LNCaP clone FGC (cell line): ENCODE measurements around the gene FER.

Experiments
- DNase-seq: peaks from one replicate; pipeline ENCODE4 v3.0.0-alpha.2; 2011; ENCODE audit warnings: low read depth
- H3K4me3 ChIP-seq: 2 replicates; pipeline ENCODE4 v1.5.1; 2011; ENCODE audit warnings: mild to moderate bottlenecking, low read depth, low read length, control low read depth
- TF ChIP-seq, protein P1 (sequence below): IDR thresholded peaks from 2 replicates; pipeline ENCODE4 v1.5.1; 2012; ENCODE audit warnings: mild to moderate bottlenecking; ENCODE audit not compliant: control insufficient read depth, insufficient read depth; ENCODE audit errors: extremely low read depth

The FER gene

DNA sequence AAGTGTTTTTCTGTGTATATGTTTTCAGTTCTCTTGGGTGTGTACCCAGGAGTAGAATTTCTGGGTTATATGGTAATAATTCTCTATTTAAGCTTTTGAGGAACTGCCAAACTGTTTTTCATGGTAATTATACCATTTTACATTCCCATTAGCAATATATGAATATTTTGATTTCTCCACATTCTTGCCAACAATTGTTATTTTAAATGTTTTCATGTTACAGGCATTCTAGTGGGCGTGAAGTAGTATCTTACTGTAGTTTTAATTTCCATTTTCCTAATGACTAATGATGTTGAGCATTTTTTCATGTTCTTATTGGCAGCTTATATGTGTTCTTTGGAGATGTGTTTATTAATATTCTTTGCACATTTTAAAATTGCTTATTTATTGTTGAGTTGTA, 199.5 kb downstream of the FER start:
- no peak for DNase-seq
- H3K4me3 ChIP-seq, result no peak overlapping the region
- TF ChIP-seq, protein P1, sequence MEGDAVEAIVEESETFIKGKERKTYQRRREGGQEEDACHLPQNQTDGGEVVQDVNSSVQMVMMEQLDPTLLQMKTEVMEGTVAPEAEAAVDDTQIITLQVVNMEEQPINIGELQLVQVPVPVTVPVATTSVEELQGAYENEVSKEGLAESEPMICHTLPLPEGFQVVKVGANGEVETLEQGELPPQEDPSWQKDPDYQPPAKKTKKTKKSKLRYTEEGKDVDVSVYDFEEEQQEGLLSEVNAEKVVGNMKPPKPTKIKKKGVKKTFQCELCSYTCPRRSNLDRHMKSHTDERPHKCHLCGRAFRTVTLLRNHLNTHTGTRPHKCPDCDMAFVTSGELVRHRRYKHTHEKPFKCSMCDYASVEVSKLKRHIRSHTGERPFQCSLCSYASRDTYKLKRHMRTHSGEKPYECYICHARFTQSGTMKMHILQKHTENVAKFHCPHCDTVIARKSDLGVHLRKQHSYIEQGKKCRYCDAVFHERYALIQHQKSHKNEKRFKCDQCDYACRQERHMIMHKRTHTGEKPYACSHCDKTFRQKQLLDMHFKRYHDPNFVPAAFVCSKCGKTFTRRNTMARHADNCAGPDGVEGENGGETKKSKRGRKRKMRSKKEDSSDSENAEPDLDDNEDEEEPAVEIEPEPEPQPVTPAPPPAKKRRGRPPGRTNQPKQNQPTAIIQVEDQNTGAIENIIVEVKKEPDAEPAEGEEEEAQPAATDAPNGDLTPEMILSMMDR, result no peak

DNA sequence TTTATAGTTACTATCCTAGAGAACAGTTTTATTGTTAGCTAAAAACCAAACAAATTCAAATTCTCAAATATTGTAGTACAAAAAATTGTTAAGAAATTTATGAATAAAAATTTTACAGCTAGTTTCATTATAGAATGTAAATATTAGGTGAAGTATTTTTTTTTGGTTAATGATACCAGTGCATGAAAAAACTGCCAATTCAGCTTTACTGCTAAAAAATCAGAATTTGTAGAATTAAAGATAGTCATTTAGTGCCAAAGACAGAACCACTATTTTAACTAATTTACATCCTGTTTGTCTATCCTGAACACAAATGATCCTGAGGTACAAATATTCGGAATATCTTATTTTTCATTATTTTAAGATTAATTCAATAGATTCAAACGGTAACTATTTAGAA, 202.6 kb downstream of the FER start:
- H3K4me3 ChIP-seq, result no peak overlapping the region
- TF ChIP-seq, protein P1, result no peak
- DNase-seq, result no peak

DNA sequence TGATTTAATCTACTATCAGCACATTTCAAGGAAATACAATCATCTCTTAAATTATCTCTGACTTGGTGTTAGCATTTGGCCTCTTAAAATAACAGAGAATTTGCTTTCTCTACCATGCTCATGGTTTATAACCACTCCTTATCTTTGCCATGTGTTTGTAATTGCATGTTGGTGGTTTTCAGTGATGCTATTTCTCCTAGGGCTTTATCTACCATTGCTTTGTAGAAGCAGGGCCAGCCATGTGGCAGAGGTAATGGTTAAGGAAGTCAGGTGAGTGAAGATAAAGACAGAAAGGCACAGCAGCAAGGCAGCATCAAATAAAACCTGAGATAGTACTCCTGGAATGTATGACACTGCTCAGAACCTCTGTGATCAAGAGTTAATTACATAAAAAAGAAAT, 206.2 kb downstream of the FER start:
- TF ChIP-seq, protein P1, result no peak
- DNase-seq, result no peak
- H3K4me3 ChIP-seq, result no peak overlapping the region

DNA sequence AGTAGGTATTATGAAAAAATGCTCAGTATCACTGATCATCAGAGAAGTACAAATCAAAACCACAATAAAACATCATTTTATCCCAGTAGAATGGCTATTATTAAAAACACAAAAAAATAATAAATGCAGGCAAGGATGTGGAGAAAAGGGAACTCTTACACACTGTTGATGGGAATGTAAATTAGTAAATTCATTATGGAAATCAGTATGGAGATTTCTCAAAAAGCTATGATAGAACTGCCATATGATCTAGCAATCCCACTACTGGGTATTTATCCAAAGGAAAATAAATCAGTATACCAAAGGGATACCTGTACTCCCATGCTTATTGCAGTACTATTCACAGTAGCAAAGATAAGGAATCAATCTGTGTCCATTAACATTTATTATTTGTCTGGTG, 209.6 kb downstream of the FER start:
- DNase-seq, result no peak
- H3K4me3 ChIP-seq, result no peak overlapping the region
- TF ChIP-seq, protein P1, result no peak

DNA sequence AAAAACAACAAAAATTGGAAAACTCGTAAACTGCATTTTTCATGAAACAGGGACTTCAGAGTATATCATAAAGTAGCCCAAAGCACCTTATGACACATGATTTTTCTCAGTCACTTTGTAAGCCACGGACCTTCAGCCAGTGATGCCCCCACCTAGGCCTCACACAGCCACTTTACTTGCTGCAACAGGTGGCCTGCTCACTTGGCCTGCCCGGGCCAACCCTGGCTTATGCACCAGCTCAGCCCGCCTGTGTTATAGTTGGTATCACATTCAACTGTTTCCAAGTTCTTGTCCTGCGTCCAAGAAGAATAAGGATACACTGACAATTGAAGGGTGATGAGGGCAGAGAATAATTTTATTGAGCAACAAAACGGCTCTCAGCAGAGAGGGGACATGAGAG, 219.2 kb downstream of the FER start:
- no peak for DNase-seq
- TF ChIP-seq, protein P1, result no peak

DNA sequence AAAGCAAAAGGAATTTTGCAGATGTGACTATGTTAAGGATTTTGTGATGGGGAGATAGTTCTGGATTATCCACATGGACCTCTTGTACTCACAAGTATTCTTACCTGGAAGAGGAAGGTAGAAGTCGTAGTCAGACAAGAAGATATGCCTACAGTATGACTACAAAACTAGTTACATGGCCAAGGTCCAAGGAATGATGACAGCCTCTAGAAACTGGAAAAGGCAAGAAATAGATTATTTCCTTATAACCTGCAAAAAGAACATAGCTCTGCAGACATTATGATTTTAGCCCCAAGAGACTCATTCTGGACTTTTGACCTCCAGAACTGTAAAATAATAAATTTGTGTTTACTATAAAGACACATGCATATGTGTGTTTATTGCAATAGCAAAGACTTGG, 226.9 kb downstream of the FER start:
- H3K4me3 ChIP-seq, result no peak overlapping the region
- DNase-seq, result no peak
- TF ChIP-seq, protein P1, result no peak

More for the DNA sequence above, 219.2 kb downstream of the FER start:
- no peak overlapping the region for H3K4me3 ChIP-seq

DNA sequence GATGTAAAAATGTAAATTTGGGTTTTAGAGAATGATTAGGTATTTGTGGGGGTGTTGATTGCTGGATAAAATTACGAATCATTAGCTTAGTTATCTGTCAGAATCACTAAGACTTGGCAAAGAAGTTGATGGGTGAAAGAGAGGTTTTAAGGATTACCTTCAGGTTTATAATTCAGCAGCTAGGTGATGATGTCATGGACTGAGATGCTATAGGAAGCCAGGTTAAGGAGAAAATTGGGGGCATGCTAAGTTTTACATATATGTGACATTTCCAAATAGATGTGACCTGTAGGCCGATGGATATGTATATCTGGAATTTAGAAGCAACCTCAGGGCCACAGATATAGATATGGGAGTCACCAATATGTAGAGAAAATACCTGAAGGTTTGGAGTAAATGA, 228.0 kb downstream of the FER start:
- no peak overlapping the region for H3K4me3 ChIP-seq
- DNase-seq, result no peak
- TF ChIP-seq, protein P1, result no peak
